Raji (cell line): ENCODE measurements around the gene CEP112.

Experiments used
- POLR2A ChIP-seq: IDR thresholded peaks from 2 replicates; pipeline ENCODE4 v1.6.1; 2011; ENCODE audit warnings: low read depth, low read length, control low read depth; ENCODE audit not compliant: insufficient read depth

CEP112 gene

DNA sequence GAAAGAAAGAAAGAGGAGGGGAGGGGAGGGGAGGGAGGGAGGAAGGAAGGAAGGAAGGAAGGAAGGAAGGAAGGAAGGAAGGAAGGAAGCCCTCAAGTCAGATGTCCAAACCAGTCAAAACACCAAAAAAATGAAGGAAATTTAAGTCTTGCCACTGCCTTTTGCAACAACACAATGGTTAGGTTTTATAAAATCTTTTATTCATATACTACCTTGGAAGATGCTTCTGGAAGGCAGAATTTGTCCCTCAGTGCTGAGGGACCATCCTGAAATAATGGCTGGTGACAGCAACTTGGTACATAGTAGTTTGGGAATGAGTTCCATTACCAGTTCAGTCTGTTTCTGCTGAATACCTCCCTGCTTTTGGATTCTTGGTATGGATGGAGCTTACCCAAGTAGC is 29.4 kb upstream of the CEP112 start:
- no peak for TF ChIP-seq POLR2A

- no peak for TF ChIP-seq POLR2A
These were observed 28.3 kb upstream of the CEP112 start for GRCh38 chr17:66220079-66220835.

DNA sequence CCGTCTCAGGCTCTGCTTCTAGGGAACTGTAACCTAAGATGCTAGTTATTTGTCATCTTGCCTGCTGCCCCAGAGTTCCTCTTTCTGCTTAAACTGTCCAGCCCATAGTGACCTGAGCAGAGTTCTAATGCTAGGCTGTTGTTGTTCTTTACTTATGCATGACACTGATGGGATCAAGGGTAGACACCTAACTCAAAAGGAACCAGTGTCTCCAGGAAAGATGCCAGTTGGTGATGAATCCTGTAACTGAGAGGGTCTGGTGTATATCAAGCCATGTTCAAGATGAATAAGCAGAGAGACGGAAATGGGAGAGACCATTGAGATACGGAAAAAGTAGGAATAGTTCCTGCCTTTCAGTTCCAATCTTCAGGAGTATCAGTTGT is 23.6 kb upstream of the CEP112 start:
- TF ChIP-seq POLR2A = no peak

DNA sequence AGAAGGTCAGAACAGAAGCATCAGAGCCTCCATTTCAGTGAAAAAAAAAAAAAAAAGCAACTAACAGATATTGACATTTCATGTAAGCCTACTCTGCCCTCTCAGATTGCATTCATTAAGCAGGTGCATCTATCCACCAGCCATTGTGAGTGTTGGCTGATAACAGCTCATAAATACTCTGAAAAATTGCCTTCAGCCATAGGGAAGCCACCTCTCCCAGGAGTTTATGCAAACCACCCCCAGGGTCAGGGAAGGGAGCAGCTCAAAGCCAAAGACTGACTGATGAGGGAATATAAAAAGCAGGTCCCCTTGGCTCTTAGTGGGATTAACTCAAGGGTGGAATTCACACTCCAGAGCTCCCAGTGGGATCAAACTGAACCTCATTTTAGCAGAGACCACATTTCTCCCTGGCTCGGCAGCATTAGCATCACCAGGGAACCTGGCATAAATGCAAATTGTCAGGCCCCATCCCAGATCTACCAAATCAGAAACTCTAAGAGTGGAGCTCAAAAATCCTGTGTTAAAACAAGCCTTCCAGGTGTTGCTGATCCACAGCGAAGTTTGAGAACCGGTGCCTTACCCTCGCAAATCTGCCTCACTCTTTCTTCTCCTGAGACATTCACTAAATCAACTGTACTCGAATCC is 23.1 kb upstream of the CEP112 start:
- no peak for TF ChIP-seq POLR2A

DNA sequence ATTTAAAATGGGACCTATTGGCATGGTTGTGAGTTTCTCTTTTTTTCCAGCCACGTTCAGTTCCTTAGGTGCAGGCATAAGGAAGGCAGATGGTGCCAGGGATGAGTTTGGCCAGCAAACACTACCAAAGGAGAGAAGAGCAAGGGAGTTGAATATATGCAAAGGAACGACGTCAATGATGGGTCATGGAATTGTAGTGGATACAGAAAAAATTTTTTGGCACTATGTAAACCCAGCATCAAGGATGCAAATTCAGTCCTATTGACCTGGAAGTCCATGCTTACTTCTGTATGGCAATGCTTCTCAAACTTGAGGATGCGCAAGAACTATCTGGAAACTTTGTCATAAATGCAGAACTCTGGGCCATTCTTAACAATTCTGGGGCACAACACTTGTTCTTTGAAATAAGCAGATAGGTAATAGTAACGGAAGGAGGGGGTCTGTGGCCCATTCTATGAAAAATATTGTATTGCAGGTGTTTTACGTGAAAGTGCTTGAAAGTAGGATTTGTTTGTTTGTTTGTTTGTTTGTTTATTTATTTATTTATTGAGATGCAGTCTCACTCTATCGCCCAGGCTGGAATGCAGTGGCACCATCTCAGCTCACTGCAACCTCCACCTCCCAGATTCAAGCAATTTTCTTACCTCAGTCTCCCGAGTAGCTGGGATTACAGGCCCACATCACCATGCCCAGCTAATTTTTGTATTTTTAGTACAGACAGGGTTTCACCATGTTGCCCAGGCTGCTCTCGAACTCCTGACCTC is 19.3 kb upstream of the CEP112 start:
- no peak for TF ChIP-seq POLR2A

DNA sequence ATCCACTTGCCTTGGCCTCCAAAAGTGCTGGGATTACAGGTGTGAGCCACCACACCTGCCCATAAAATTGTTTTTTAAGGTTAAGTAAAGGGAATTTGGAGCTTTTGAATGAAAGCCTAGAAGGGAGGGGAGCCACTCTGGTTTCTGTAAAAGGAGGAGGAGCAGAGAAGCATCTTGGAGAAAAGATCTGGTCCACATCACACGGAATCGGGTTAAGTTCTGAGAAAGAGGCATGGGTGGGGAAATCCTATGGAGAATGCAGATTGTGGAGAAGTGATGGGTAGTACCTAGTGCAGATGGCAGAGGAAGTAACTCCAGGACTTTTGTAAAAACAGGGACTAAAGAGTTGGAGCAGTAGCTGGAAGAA is 18.3 kb upstream of the CEP112 start:
- no peak for TF ChIP-seq POLR2A

DNA sequence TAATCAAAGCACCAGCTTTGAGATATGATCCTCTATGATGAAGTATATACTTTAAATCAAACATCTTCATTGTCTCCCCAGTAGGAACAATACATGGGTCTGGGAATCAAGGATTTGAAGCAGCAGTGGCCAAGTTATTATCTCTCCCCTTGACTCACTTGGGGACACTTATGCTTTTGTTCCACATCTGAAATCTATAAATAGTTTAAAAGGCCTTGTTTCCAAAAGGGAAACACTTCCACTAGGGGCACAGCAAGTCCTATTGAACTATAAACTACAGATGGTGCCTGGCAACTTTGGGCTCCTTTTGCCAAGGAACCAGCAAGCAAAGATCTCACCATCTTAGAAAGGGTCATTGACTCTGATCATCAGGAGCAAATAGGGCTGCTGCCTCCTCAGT is 16.0 kb upstream of the CEP112 start:
- no peak for TF ChIP-seq POLR2A

- TF ChIP-seq POLR2A = no peak
These were observed 11.5 kb upstream of the CEP112 start for GRCh38 chr17:66203274-66204015.

GRCh38 chr17:66200685-66201092 is 8.8 kb upstream of the CEP112 start:
- no peak for TF ChIP-seq POLR2A

DNA sequence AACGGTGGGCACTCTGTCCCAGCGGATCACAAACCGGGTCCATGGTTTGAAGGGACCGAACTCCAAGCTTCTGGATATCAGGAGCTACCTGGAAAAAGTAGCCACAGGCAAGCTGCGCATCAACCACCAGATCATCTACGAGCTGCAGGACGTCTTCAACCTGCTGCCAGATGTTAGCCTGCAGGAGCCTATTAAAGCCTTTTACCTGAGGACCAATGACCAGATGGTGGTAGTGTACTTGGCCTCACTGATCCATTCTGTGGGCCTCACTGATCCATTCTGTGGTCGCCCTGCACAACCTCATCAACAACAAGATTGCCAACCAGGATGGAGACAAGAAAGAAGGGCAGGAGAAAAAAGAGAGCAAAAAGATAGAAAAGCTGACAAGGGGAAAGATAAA is 6.3 kb upstream of the CEP112 start:
- no peak for TF ChIP-seq POLR2A

- TF ChIP-seq POLR2A = 0 out of 2 replicates have a peak, but pooled peaks have one; percentile 5
These were observed 400 bp upstream of the CEP112 start for GRCh38 chr17:66192378-66192687.

GRCh38 chr17:66190738-66191592 is 968 bp downstream of the CEP112 start:
- TF ChIP-seq POLR2A = no peak

DNA sequence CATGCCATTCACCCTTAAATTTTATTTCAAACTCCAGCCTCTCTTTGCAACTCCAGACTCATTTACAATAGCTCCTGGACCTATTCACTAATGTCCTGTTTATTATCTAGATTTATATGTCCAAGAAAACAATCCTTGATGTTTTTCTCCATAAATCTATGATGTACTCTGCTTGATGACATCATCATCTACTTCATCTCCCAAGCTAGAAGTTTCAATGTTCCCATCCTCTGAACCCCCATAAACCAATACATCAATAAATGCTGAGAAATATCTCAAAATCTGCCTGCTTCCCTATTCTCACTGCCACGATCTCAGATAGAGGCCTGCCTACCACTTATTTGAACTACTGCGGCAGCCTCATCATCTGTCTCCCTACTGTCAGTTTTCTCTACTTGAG is 4.2 kb downstream of the CEP112 start:
- TF ChIP-seq POLR2A = no peak

GRCh38 chr17:66185862-66186261 is 6.1 kb downstream of the CEP112 start:
- no peak for TF ChIP-seq POLR2A

DNA sequence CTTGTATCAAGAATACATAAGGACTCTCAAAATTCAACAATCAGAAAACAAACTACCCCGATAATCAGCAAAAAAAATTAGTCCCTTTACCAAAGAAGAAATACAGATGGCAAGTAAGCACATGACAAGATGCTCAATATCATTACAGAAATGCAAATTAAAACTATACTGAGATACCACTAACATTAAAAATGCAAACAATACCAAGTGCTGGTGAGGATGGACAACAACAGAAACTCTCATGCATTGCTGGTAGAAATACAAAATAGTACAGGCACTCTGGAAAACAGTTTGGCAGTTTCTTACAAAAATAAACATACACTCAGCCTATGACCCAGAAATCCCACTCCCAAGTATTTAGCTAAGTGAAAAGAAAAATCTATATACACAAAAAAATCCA is 7.5 kb downstream of the CEP112 start:
- no peak for TF ChIP-seq POLR2A
